HAP-1 (cell line): ENCODE data around the gene SMC1A.
"Not testable (repeated sequence)": the region's sequence is repeated elsewhere in the genome, so short reads cannot be mapped to it uniquely, and the experiment has no call there.

Source experiments
- DNase-seq, 2 experiments: peaks; one replicate each; pipeline ENCODE4 v3.0.0-alpha.2; 2016 to 2020; ENCODE audit warnings: low spot score in 2 of 2
- H3K27me3 ChIP-seq: fragments of 250-450 bp; sonication (Bioruptor Pico); 2 replicates; pipeline ENCODE4 v1.5.1; 2020; ENCODE audit warnings: low read depth, mild to moderate bottlenecking, moderate library complexity
- H3K36me3 ChIP-seq: fragments of 250-450 bp; sonication (Bioruptor Pico); replicated peaks from 2 replicates; pipeline ENCODE4 v1.5.1; 2020; ENCODE audit warnings: mild to moderate bottlenecking
- H3K4me1 ChIP-seq: fragments of 250-450 bp; sonication (Bioruptor Pico); 2 replicates; pipeline ENCODE4 v1.5.1; 2020; ENCODE audit warnings: mild to moderate bottlenecking
- H3K4me3 ChIP-seq: fragments of 250-450 bp; sonication (Bioruptor Pico); 2 replicates; pipeline ENCODE4 v1.5.1; 2020; ENCODE audit warnings: mild to moderate bottlenecking, moderate library complexity
- H3K9me3 ChIP-seq: fragments of 250-450 bp; sonication (Bioruptor Pico); 2 replicates; pipeline ENCODE4 v1.5.1; 2020; ENCODE audit warnings: mild to moderate bottlenecking, moderate library complexity
- in situ Hi-C: fragments of 300-500 bp; cut with MboI; formaldehyde crosslinking; loops from 3 replicates; pipeline ENCODE4 v1.14.3; 2020; ENCODE audit warnings: low sequenced_read_pairs, inconsistent platforms, mixed read lengths

SMC1A gene

DNA sequence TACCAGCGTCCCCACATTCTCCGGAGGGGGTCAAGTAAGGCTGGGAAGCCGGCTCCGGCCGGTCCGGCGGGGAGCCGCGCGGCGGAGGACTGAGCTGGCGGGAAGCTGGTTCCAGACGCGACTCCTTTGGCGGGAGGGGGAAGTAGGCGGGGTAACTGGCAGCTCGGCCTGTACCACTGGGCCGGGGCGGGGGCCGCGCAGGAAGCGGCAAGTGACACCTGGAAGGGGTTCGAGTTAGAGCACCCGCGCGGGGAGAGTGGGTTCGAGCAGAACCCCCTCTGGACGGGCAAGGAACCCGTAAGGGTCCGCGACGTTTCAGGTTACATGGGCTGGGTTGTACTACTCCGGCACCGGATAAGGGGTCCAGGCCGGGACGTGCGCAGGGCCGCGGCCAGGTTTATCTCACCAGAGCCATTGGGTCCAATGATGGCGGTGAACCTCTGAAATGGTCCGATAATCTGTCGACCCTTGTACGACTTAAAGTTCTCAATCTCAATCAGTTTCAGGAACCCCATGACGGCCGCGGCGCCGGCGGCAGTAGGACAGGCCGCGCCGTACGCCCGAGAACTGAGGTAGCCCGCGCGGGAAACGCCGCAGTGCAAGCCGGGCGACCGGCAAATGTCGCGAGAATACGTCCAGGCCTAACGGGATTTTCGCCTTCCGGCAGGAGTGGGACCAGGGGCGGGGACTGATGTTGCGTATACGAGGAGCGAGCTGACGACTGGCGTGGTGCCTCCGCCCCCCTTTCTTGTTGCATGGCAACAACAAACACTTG is at the start of gene SMC1A:
Gene SMC1A (minus strand): TSS at position 569 of the 775 bp plus-strand sequence. CDS start 54 bp downstream, at position 515.
- no peaks in the 10 kb centered on the region for H3K9me3 ChIP-seq
- peak within 1 kb of the TSS; percentile 95 for H3K4me3 ChIP-seq
- peaks cover 10% of the 10 kb centered on the region; the same call in 1 of the 2 replicates for H3K4me1 ChIP-seq
- peaks cover 19% of the 10 kb centered on the region for H3K36me3 ChIP-seq
- no peaks in the 10 kb centered on the region for H3K27me3 ChIP-seq
- in situ Hi-C loops, result no loop called here
- DNase-seq, result peak; percentile 99 to 100

DNA sequence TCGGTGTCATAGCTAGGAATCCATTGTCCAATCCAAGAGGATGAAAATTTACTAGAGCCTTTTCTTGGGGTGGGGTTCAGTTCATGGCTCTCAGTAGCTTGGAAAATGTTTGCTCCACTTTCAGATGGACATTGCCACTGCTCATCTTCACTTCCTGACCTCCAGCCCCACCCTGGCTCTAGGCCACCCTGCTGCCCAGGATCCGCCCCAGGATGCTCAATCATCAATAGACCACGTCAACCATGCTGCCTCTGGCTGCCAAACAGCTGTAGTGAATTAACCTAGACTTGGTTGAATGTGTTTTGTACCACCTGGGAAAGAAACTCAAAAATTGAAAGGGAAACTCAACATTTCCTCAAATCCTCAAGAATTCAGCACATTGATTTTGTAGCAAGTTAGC is 48.9 kb upstream of the SMC1A start:
- DNase-seq, result no peak
- H3K4me3 ChIP-seq, result no peak overlapping the region
- in situ Hi-C loops, result no loop called here
- H3K4me1 ChIP-seq, result no peaks in the 10 kb centered on the region
- no peaks in the 10 kb centered on the region for H3K27me3 ChIP-seq
- H3K36me3 ChIP-seq, result no peaks in the 10 kb centered on the region
- H3K9me3 ChIP-seq, result no peaks in the 10 kb centered on the region

DNA sequence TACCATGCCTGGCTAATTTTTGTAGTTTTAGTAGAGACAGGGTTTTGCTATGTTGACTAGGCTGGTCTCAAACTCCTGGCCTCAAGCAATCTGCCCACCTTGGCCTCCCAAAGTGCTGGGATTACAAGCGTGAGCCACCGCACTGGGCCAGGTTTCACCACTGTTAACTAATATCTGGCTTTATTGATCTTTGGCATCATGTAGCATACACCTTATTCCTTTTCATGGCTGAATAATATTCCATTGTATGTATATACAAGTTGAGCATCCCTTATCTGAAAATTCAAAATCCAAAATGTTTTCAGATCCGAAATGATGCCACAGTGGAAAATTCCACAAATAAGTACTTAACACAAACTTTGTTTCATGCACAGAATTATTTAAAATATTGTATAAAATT is 46.2 kb upstream of the SMC1A start:
- H3K4me1 ChIP-seq, H3K27me3 ChIP-seq, H3K4me3 ChIP-seq, H3K9me3 ChIP-seq, DNase-seq, H3K36me3 ChIP-seq, in situ Hi-C loops: not testable (repeated sequence)

DNA sequence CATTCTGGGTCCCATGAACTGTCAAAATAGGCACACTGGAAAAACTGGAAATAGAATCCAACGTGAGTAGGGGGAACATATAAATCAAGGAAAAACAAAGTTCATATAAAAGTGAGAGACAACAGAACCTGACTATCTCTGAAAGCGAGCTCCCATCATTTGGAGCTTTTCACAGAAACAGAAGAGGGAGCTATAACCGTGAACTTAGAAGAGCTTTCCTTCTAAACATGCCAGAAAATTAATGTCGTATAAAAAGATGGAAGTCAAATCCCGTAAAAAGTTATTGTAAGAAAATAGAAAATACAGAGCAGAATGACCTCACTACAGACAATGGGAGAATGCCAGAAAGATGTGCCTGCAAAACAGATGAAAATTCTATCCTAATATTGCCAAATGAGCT is 35.6 kb upstream of the SMC1A start:
- Histone ChIP-seq H3K27me3 (peaks cover 11% of the 10 kb centered on the region), H3K4me1 (no peaks in the 10 kb centered on the region), H3K4me3 (no peak overlapping the region), H3K36me3 (no peaks in the 10 kb centered on the region), H3K9me3 (no peaks in the 10 kb centered on the region)
- DNase-seq, result no peak
- in situ Hi-C loops, result no loop called here

DNA sequence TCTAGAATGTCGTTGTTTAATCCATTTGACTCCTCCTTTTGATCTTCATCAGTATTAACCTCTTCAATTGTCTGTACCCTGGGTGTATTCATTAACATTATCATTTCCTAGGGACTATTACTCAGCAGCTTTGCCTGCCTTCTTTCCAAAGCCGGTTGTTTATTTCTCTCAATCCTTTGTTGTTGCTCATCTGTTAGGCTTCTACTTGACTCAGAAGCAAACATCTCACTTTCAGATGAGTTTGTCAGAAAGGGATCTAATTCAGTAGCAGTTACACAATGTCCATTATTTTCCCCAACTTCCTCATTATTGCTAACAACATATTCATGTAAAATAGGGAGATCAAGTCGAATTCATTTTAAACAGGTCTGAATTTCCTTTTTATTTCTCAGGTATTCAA is 33.8 kb upstream of the SMC1A start:
- Histone ChIP-seq H3K4me3 (no peak overlapping the region), H3K36me3 (no peaks in the 10 kb centered on the region), H3K9me3 (no peaks in the 10 kb centered on the region), H3K27me3 (peaks cover 11% of the 10 kb centered on the region), H3K4me1 (no peaks in the 10 kb centered on the region)
- in situ Hi-C loops, result no loop called here
- DNase-seq, result no peak

DNA sequence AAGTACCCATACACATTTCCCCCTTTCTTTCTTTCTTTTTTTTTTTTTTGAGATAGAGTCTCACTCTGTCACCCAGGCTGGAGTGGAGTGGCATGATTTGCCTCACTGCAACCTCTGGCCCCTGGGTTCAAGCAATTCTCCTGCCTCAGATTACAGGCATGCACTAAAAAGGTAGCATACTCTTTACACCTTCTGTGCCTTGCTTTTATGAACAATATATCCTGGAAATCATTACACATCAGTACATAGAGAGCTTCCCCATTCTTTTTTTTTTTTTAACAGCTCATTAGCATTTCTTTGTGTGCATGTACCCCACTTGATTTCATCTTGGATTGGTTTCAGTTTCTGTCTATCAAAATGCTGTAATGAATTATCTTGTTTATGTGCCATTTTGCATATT is 30.4 kb upstream of the SMC1A start:
- no peaks in the 10 kb centered on the region for H3K9me3 ChIP-seq
- in situ Hi-C loops, result no loop called here
- H3K27me3 ChIP-seq, result peaks cover 4% of the 10 kb centered on the region; the same call in 1 of the 2 replicates
- H3K36me3 ChIP-seq, result no peaks in the 10 kb centered on the region
- no peak for DNase-seq
- H3K4me3 ChIP-seq, result no peak overlapping the region
- no peaks in the 10 kb centered on the region for H3K4me1 ChIP-seq

DNA sequence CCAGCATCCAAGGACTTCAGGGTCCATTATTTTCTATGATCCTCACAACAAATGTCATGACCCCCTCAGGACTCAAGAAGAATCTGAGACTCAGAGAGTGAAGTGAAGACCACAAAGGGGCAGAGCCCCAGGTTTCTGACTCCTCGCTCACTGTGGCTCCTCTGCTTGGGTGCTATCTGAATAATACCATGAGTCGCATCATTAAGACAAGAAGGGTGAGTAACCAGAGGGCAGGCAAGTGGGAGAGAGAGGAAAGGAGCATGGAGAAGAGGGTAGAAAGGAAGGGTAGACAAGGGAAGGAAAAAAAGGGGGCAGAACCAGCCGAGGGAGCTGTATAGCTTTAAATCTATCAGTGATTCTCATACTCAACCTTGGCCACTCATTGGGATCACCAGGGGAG is 27.2 kb upstream of the SMC1A start:
- Histone ChIP-seq H3K4me1 (no peaks in the 10 kb centered on the region), H3K27me3 (no peaks in the 10 kb centered on the region), H3K9me3 (no peaks in the 10 kb centered on the region), H3K36me3 (no peaks in the 10 kb centered on the region), H3K4me3 (no peak overlapping the region)
- in situ Hi-C loops, result loop anchor here (10.0 kb wide), 1 partner anchor 135 kb away; no protein-coding TSS in a partner anchor
- DNase-seq, result no peak

DNA sequence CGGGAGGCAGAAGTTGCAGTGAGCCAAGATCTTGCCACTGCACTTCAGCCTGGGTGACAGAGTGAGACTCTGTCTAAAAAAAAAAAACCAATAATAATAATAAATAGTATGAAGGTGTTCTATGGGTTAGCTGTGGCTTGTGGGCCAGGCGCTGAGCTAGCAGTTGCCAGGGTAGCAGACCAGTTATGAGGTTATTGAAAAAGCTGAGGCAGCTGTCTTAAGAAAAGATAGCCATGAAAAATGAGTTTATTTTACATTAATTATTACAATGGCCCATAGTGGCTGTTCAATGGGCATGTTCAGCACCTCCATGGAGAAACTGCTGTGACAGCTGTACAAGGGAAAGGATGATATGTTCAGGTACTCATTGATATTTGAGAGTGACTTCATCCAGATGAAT is 25.0 kb upstream of the SMC1A start:
- no peak for DNase-seq
- Histone ChIP-seq H3K27me3 (no peaks in the 10 kb centered on the region), H3K36me3 (no peaks in the 10 kb centered on the region), H3K4me3 (no peak overlapping the region), H3K4me1 (peaks cover under 1% of the 10 kb centered on the region; the same call in 1 of the 2 replicates), H3K9me3 (no peaks in the 10 kb centered on the region)
- in situ Hi-C loops, result loop anchor here (10.0 kb wide), 1 partner anchor 133 kb away; no protein-coding TSS in a partner anchor

DNA sequence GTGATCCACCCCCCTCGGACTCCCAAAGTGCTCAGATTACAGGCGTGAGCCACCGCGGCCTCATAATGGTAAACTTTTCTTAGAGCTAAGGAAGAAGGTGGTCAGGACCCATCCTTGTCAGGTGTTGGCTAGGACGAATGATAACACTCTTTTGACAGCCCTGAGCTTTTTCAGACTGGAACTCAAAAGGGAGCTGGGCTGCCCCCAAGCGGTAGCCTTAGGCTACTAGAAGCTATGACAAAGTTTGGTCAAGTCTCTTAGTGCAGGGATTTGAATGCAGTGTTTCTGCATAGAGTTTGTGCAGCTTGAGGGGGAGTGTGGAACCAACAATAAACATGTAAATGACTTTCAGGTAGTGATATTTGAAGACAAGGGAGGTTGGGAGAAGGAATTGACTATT is 23.5 kb upstream of the SMC1A start:
- DNase-seq, result peak; percentile 64 to 77
- in situ Hi-C loops, result loop anchor here (10.0 kb wide), 1 partner anchor 131 kb away; no protein-coding TSS in a partner anchor
- no peaks in the 10 kb centered on the region for H3K27me3 ChIP-seq
- H3K4me1 ChIP-seq, result peaks cover 10% of the 10 kb centered on the region
- no peaks in the 10 kb centered on the region for H3K9me3 ChIP-seq
- H3K36me3 ChIP-seq, result no peaks in the 10 kb centered on the region
- H3K4me3 ChIP-seq, result no peak overlapping the region

DNA sequence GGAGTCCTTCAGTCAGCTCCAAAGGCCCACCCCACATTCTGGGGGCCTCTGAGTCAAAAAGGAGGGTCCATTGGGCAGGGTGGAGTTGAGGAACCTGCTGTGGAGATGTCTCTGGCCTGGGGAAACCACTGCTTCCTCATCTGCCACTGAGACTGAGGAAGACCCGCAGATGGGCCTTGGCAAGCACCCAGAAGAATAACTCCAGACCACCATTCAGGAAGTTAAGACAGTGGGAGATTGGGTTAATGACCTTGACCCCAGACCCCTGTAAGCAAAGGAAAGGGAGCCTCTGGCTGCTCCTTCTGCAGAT is 19.8 kb upstream of the SMC1A start:
- Histone ChIP-seq H3K36me3 (no peaks in the 10 kb centered on the region), H3K4me1 (peaks cover 12% of the 10 kb centered on the region), H3K27me3 (no peaks in the 10 kb centered on the region; the same call in 1 of the 2 replicates), H3K9me3 (no peaks in the 10 kb centered on the region), H3K4me3 (peak overlapping the region; percentile 46)
- in situ Hi-C loops, result loop anchor here (10.0 kb wide), 1 partner anchor 127 kb away; no protein-coding TSS in a partner anchor
- DNase-seq, result no peak

DNA sequence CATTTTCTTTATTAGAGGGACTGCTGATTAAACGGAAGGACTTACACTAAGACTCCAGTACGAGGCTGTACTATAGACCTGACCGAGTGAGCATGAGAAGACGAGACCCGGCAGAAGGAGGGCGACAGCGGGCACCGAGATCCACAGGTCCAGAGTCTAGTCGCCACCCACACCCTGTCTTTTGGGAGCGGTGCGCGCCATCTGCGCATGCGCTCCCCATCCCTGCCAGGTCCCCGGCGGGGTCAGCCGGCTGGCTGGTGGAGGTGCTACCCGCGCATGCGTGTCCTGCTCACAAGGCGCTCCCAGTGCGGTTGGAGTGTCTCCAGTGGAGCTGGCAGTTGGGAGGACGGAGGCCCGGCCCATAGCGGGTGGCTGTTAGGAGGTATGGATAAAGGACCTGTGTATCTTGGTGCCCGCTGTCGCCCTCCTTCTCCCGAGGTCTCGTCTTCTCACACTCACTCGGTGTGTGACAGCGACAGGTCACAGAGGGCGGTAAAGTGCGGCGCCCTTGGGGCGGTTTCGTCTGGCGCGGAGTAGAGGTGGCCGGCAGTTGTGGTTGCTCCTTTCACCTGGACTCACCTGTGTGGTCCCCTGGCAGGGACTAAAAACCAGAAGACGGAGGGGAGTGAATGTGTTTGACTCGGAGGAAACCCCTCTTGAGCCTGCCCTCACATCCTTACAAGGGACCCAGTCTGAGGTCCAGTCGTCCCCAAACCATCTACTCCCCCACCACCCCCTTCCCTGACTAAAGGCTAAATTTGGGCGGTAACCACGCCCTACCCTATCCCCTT is 19.3 kb upstream of the SMC1A start:
- DNase-seq, result peak; percentile 92 to 96
- Histone ChIP-seq H3K4me3 (peak overlapping the region; percentile 46), H3K36me3 (no peaks in the 10 kb centered on the region), H3K27me3 (peaks cover 4% of the 10 kb centered on the region; the same call in 1 of the 2 replicates), H3K4me1 (peaks cover 12% of the 10 kb centered on the region), H3K9me3 (no peaks in the 10 kb centered on the region)
- in situ Hi-C loops, result loop anchor here (10.0 kb wide), 1 partner anchor 127 kb away; no protein-coding TSS in a partner anchor

DNA sequence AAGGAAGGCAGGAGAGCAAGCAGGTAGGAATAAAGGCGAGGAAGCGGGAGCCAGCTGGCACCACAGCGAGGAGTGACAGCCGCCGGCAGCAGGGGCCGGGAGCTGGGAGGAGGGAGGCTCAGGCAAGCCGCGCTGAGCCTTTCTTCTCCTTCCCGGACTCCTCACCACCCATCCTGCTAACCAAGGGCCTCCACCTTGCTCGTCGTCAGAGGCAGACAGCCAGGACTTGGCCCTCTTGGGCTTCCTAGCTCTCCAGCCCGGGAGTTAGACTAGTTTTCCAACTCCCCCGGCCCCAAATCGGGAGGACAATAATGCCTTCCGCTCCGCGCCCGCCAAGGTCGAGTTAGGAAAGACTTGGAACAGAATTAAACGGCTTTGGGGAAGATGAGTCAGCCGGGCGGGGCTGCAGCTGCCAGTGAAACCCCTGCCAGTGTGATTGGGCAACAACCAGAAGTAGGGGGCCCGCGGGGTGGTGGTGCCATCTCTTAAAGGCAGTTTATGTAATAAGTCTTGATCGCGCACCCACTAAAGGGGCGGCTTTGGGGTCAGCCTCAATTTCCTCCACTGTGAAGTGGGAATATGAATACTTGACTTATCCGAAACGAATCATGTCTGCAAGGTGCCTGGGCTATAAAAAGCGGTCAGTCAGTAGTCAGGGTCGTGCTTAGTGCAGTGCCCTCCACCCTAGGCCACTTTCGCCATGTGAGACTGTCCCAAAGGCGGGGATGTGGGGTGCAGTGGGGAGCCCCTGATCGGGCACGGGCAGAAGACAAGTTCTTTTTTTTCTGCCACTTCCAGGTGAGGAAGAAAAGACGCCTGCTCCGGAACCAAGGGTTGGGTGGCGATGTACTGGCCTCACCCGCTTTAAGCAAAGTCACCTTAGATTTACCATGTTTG is 18.4 kb upstream of the SMC1A start:
- H3K27me3 ChIP-seq, result peaks cover 4% of the 10 kb centered on the region; the same call in 1 of the 2 replicates
- no peaks in the 10 kb centered on the region for H3K9me3 ChIP-seq
- peaks cover 12% of the 10 kb centered on the region for H3K4me1 ChIP-seq
- H3K36me3 ChIP-seq, result no peaks in the 10 kb centered on the region
- in situ Hi-C loops, result loop anchor here (10.0 kb wide), 1 partner anchor 126 kb away; no protein-coding TSS in a partner anchor
- H3K4me3 ChIP-seq, result peak overlapping the region; percentile 46
- peak in 1 of 2 experiments; percentile 18 for DNase-seq

DNA sequence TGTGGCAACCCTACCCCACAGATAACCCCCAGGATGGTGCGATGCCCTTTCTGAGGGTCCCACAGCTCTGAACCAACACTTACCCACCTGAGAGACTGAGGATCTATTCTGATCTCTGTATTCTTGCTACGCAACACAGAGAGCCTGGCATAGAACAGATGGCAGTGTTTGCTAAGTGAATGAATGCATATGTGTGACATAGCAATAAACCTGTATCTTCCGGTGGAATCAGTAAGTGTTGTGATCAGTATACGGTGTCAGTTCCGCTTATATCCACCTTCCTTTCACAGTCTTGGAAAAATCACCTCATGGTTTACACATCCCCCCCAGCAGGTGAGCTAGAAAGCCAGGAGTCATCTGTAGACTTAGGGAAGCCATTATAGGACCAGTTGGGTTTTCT is 17.6 kb upstream of the SMC1A start:
- no peak overlapping the region for H3K4me3 ChIP-seq
- in situ Hi-C loops, result loop anchor here (10.0 kb wide), 1 partner anchor 125 kb away; no protein-coding TSS in a partner anchor

More for the DNA sequence above, 17.6 kb upstream of the SMC1A start:
- peaks cover 4% of the 10 kb centered on the region; the same call in 1 of the 2 replicates for H3K27me3 ChIP-seq
- no peaks in the 10 kb centered on the region for H3K9me3 ChIP-seq
- H3K36me3 ChIP-seq, result no peaks in the 10 kb centered on the region
- DNase-seq, result no peak
- H3K4me1 ChIP-seq, result peaks cover 12% of the 10 kb centered on the region
